ENCODE results near the gene SGCA.

Gene SGCA

DNA sequence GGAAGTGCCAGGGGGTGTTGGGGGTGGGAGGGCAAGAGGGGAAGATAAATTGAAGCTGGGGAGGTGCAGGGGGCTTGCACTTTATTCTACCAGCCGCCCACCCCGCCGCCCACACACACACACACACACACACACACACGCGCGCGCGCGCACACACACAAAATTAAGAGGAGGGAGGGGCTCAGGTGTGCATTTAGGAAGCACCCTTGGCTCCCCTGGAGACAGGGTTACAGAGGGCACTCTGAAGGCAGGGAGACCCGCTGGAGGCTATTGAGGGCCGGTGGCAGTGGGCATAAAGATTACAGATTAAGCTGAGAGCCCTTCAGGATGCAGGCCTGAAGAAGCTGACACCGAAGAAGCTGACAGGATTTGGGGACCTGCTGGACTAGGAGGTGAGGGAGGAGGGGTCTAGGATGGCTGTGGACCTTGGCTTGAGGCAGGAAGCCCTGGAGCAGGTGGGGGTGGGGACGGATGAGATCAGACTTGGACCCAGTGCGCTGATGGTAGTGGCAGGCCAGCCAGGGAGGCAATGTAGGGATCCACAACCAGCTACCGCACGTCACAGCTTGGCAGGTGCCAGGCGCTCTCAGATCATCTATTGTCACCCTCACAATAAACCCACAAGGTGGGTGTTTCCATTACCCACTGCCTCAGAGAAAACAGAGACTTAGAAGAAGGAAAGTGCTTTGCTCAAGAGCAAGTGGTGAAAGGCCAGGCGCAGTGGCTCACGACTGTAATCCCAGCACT lies 35.1 kb upstream of the SGCA start:
- peaks cover 50% of the 10 kb centered on the region for H3K4me1 Mint-ChIP-seq
- peak overlapping the region; percentile 78 for H3K4me3 Mint-ChIP-seq
- H3K9me3 Mint-ChIP-seq, result no peaks in the 10 kb centered on the region
- H3K36me3 Mint-ChIP-seq, result peaks cover 22% of the 10 kb centered on the region
- H3K27me3 Mint-ChIP-seq, result peaks cover 11% of the 10 kb centered on the region
- H3K27ac Mint-ChIP-seq, result peak overlapping the region; percentile 60
- ATAC-seq, result no peak

DNA sequence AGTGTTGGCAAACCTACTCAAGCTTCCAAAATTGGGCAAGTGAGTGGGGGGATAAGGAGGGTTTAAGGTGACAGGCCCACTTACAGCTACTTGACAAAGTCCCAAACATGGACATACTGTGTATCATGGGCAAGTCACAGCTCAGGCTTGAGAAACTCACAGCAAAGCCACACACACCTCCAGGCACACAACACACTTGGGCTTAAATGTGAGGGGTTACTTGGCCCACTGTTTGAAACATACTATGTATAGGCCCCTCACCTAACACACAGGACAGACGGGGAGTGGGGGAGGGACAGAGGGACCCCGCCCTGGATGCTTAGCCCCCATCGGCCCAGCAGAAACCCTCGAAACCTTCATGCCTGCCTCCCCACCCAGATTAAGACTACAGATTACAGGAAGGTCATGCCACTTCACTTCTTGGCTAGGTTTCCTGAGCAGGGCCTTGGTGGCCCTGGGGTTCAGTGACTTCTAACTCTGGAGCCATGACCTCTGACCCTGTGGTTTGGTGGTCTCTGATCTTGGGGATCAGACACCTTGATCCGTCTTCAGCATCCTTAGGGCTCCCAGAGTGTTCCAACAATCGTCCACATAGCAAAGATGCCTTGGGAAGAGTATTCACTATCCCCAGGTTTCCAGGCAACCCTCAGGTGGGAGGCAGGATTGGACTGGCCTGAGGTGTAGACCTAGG lies 33.6 kb upstream of the SGCA start:
- H3K4me3 Mint-ChIP-seq, result peak overlapping the region; percentile 3
- peaks cover 37% of the 10 kb centered on the region for H3K36me3 Mint-ChIP-seq
- no peaks in the 10 kb centered on the region for H3K9me3 Mint-ChIP-seq
- H3K27me3 Mint-ChIP-seq, result peaks cover 11% of the 10 kb centered on the region
- H3K27ac Mint-ChIP-seq, result peak overlapping the region; percentile 60
- H3K4me1 Mint-ChIP-seq, result peaks cover 60% of the 10 kb centered on the region
- no peak for ATAC-seq

GRCh38 chr17:50133028-50133768 lies 32.6 kb upstream of the SGCA start:
- Mint-ChIP-seq H3K9me3 (no peaks in the 10 kb centered on the region), H3K27ac (no peak overlapping the region), H3K4me1 (peaks cover 61% of the 10 kb centered on the region), H3K36me3 (peaks cover 47% of the 10 kb centered on the region), H3K4me3 (no peak overlapping the region), H3K27me3 (peaks cover 10% of the 10 kb centered on the region)
- ATAC-seq, result no peak

DNA sequence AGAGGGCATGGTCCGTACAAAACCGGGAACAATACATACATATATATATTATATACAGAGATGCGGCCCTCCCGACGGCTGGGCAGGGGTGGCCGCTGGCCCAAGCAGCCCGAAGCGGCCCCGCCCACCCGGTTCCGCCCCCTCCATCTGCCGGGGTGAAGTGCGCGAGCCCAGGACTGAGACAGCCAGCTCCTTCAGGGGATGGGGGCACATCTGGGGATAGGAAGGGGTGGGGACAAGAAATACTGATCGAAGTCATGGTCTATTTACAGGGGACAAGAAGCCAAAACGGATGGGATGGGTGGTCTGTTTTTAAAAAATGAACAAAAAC lies 32.1 kb upstream of the SGCA start:
- Mint-ChIP-seq H3K27ac (no peak overlapping the region), H3K27me3 (peaks cover 5% of the 10 kb centered on the region), H3K4me1 (peaks cover 56% of the 10 kb centered on the region), H3K4me3 (no peak overlapping the region), H3K36me3 (peaks cover 52% of the 10 kb centered on the region), H3K9me3 (no peaks in the 10 kb centered on the region)
- ATAC-seq, result no peak

GRCh38 chr17:50134206-50135110 lies 31.3 kb upstream of the SGCA start:
- no peak for ATAC-seq
- no peak overlapping the region for H3K4me3 Mint-ChIP-seq
- H3K27ac Mint-ChIP-seq, result no peak overlapping the region

GRCh38 chr17:50135316-50136095 lies 30.3 kb upstream of the SGCA start:
- no peaks in the 10 kb centered on the region for H3K9me3 Mint-ChIP-seq
- no peak overlapping the region for H3K27ac Mint-ChIP-seq
- no peak for ATAC-seq
- H3K4me3 Mint-ChIP-seq, result no peak overlapping the region
- no peaks in the 10 kb centered on the region for H3K27me3 Mint-ChIP-seq
- H3K4me1 Mint-ChIP-seq, result peaks cover 62% of the 10 kb centered on the region
- peaks cover 70% of the 10 kb centered on the region for H3K36me3 Mint-ChIP-seq

More at GRCh38 chr17:50134206-50135110, 31.3 kb upstream of the SGCA start:
- Mint-ChIP-seq H3K4me1 (peaks cover 56% of the 10 kb centered on the region), H3K36me3 (peaks cover 59% of the 10 kb centered on the region), H3K27me3 (no peaks in the 10 kb centered on the region), H3K9me3 (no peaks in the 10 kb centered on the region)

DNA sequence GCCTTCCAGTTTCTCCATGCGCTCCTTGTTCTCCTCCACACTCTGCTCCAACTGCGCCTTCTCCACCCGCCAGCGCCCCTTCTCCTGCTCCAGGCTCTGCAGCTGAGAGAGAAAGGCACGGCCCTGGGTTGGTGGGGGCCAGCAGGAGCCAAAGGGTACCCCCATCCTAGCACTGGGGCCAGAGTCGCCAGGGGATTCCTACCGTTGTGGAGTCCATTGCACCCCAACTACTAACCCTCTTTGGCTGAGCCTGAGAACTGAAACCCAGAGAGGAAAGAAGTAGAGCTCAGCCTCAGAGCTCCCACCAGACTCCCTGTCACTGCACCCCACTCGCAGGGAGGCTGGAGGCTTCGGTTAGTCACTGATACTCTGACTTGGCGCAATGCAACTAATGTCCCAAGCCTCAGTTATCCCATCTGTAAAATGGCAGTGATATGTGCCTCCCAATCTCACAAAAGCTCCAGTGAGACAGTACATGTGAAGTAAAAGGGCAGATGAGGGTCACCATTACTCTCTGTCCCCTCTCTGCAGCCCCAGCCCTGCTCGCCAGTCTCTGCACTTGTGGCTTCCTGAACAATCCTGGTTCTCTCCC lies 29.6 kb upstream of the SGCA start:
- Mint-ChIP-seq H3K4me1 (peaks cover 62% of the 10 kb centered on the region), H3K27ac (peak overlapping the region; percentile 60), H3K4me3 (no peak overlapping the region), H3K36me3 (peaks cover 76% of the 10 kb centered on the region), H3K27me3 (no peaks in the 10 kb centered on the region), H3K9me3 (no peaks in the 10 kb centered on the region)
- no peak for ATAC-seq

- no peaks in the 10 kb centered on the region for H3K27me3 Mint-ChIP-seq
- H3K27ac Mint-ChIP-seq, result peak overlapping the region; percentile 60
- H3K36me3 Mint-ChIP-seq, result peaks cover 85% of the 10 kb centered on the region
- peaks cover 62% of the 10 kb centered on the region for H3K4me1 Mint-ChIP-seq
- no peak for ATAC-seq
- H3K4me3 Mint-ChIP-seq, result no peak overlapping the region
- no peaks in the 10 kb centered on the region for H3K9me3 Mint-ChIP-seq
These were observed 28.8 kb upstream of the SGCA start for GRCh38 chr17:50137042-50137441.

DNA sequence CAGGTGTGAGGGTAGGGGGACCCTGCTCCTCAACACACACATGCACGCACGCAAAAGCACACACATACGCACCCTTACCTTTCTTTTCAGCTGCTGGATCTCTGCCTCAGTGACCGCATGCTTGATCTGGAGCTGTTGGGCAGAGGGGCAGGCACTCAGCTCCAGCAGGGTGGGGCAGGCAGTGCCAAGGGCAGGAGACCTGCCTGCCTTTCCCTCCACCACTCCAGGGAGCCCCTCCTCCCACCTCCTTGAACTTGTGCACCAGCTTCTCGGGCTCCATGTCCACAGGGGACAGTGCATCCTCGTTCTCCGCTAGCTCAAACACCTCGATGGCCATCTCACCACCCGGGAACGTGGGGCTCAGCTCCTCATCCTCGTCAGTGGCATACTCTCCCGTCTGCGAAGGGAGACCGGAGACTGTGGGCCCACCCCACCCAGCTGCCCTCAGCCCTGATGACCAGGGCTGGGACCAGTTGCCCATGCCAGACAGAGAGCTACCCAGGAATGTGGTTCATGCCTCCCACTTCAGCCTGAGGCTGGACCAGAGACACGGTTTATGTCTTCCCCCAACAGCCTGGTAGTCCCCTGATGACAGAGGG lies 26.5 kb upstream of the SGCA start:
- H3K9me3 Mint-ChIP-seq, result no peaks in the 10 kb centered on the region

GRCh38 chr17:50139950-50140885 lies 25.6 kb upstream of the SGCA start:
- Mint-ChIP-seq H3K36me3 (peaks cover 98% of the 10 kb centered on the region), H3K4me3 (peak overlapping the region; percentile 15), H3K27ac (peak overlapping the region; percentile 53), H3K27me3 (no peaks in the 10 kb centered on the region), H3K9me3 (no peaks in the 10 kb centered on the region), H3K4me1 (peaks cover 78% of the 10 kb centered on the region)
- ATAC-seq, result peak; percentile 83

More for the DNA sequence above, 26.5 kb upstream of the SGCA start:
- Mint-ChIP-seq H3K4me1 (peaks cover 69% of the 10 kb centered on the region), H3K27me3 (no peaks in the 10 kb centered on the region), H3K27ac (peak overlapping the region; percentile 53), H3K4me3 (no peak overlapping the region), H3K36me3 (peaks cover 93% of the 10 kb centered on the region)
- ATAC-seq, result no peak

DNA sequence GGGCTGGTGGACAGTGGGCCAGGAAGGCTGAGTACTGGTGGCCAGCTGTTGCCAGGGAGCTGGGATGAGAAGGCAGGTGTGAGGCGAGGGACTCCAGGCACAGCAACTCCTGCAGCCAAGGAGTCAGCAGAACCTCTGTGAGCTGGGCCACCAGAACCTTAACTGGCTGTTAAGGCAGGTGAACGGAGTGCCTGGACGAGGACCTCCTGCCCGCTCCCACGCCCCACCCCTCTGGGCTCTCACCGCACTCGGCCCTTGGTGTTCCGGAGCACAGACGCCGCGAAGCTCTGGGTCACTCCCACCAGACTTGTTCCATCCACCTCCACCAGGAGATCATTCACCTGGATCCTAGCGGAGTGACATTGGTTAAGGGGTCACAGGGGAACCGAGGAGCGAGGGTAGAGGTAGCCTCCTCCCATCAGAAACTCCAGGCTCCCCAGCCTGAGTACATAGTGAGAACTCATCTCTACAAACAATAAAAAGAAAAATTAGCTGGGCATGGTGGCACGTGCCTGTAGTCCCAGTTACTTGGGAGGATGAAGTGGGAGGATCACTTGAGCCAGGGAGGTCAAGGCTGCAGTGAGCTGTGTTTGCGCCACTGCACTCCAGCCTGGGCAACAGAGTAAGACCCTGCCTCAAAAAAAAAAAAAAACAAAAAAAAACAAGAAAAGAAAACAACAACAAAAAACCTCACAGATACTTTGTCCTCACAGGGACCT lies 24.6 kb upstream of the SGCA start:
- no peaks in the 10 kb centered on the region for H3K9me3 Mint-ChIP-seq
- peak overlapping the region; percentile 53 for H3K27ac Mint-ChIP-seq
- no peak for ATAC-seq
- no peaks in the 10 kb centered on the region for H3K27me3 Mint-ChIP-seq
- H3K4me3 Mint-ChIP-seq, result peak overlapping the region; percentile 47
- peaks cover 88% of the 10 kb centered on the region for H3K4me1 Mint-ChIP-seq
- H3K36me3 Mint-ChIP-seq, result peaks cover 98% of the 10 kb centered on the region

- Mint-ChIP-seq H3K4me1 (peaks cover 88% of the 10 kb centered on the region), H3K27me3 (no peaks in the 10 kb centered on the region), H3K27ac (peak overlapping the region; percentile 53), H3K36me3 (peaks cover 96% of the 10 kb centered on the region), H3K9me3 (no peaks in the 10 kb centered on the region), H3K4me3 (peak overlapping the region; percentile 47)
- ATAC-seq, result peak; percentile 37
These were observed 24.1 kb upstream of the SGCA start for GRCh38 chr17:50141745-50142110.

All from stimulated activated memory B cell treated with anti-CD40 and anti-IgM and Interleukin-4, amounts not matched to agents 10 μg/mL and 1 μg/mL and 100 μg/mL, for 72 hours (primary cell).